T-helper 1 cell treated with Interleukin-12 subunit alpha and Interleukin-12 subunit beta and Interleukin-4 antibody, amounts not matched to agents 30 μg/mL and 1 μg/mL, for 36 hours (primary cell): ENCODE data around the gene FOXS1.

Experiments
- H3K27ac Mint-ChIP-seq: one replicate; pipeline ENCODE4 v1.8.0; 2021; ENCODE audit warnings: mild to moderate bottlenecking, mixed read lengths
- H3K27me3 Mint-ChIP-seq: one replicate; pipeline ENCODE4 v1.8.0; 2021; ENCODE audit warnings: low read depth, mixed read lengths
- H3K36me3 Mint-ChIP-seq: one replicate; pipeline ENCODE4 v1.8.0; 2021; ENCODE audit warnings: low read depth, mixed read lengths
- H3K4me1 Mint-ChIP-seq: one replicate; pipeline ENCODE4 v1.8.0; 2021; ENCODE audit warnings: low read depth, mixed read lengths
- H3K4me3 Mint-ChIP-seq: one replicate; pipeline ENCODE4 v1.8.0; 2021; ENCODE audit warnings: mild to moderate bottlenecking, moderate library complexity, mixed read lengths
- H3K9me3 Mint-ChIP-seq: one replicate; pipeline ENCODE4 v1.8.0; 2021; ENCODE audit warnings: mixed read lengths

Gene FOXS1

GRCh38 chr20:31853481-31853880 lies 8.1 kb upstream of the FOXS1 start:
- H3K9me3 Mint-ChIP-seq: no peaks in the 10 kb centered on the region
- no peak overlapping the region for H3K27ac Mint-ChIP-seq
- peaks cover 13% of the 10 kb centered on the region for H3K27me3 Mint-ChIP-seq
- H3K36me3 Mint-ChIP-seq: no peaks in the 10 kb centered on the region
- H3K4me3 Mint-ChIP-seq: no peak overlapping the region
- peaks cover under 1% of the 10 kb centered on the region for H3K4me1 Mint-ChIP-seq

- Mint-ChIP-seq H3K9me3 (no peaks in the 10 kb centered on the region), H3K4me1 (no peaks in the 10 kb centered on the region), H3K27me3 (peaks cover 7% of the 10 kb centered on the region), H3K36me3 (no peaks in the 10 kb centered on the region), H3K4me3 (no peak overlapping the region), H3K27ac (no peak overlapping the region)
Measured at GRCh38 chr20:31851240-31851955, 6.0 kb upstream of the FOXS1 start.

GRCh38 chr20:31849306-31849930 lies 4.0 kb upstream of the FOXS1 start:
- Mint-ChIP-seq H3K36me3 (no peaks in the 10 kb centered on the region), H3K27ac (no peak overlapping the region), H3K4me3 (no peak overlapping the region), H3K4me1 (no peaks in the 10 kb centered on the region), H3K27me3 (peaks cover 7% of the 10 kb centered on the region), H3K9me3 (no peaks in the 10 kb centered on the region)

GRCh38 chr20:31848088-31848999 lies 2.9 kb upstream of the FOXS1 start:
- H3K27ac Mint-ChIP-seq: no peak overlapping the region
- H3K4me3 Mint-ChIP-seq: no peak overlapping the region
- peaks cover 7% of the 10 kb centered on the region for H3K27me3 Mint-ChIP-seq
- H3K36me3 Mint-ChIP-seq: no peaks in the 10 kb centered on the region
- H3K4me1 Mint-ChIP-seq: no peaks in the 10 kb centered on the region
- no peaks in the 10 kb centered on the region for H3K9me3 Mint-ChIP-seq

GRCh38 chr20:31846793-31847138 lies 1.4 kb upstream of the FOXS1 start:
- Mint-ChIP-seq H3K9me3 (no peaks in the 10 kb centered on the region), H3K27me3 (peaks cover 7% of the 10 kb centered on the region), H3K4me1 (no peaks in the 10 kb centered on the region), H3K4me3 (no peak overlapping the region), H3K36me3 (no peaks in the 10 kb centered on the region), H3K27ac (no peak overlapping the region)

GRCh38 chr20:31844737-31845299 lies 586 bp downstream of the FOXS1 start:
- Mint-ChIP-seq H3K4me1 (no peaks in the 10 kb centered on the region), H3K27ac (no peak overlapping the region), H3K27me3 (no peaks in the 10 kb centered on the region), H3K4me3 (no peak overlapping the region), H3K36me3 (no peaks in the 10 kb centered on the region), H3K9me3 (no peaks in the 10 kb centered on the region)

- no peaks in the 10 kb centered on the region for H3K9me3 Mint-ChIP-seq
- H3K4me3 Mint-ChIP-seq: no peak overlapping the region
- no peaks in the 10 kb centered on the region for H3K4me1 Mint-ChIP-seq
- no peak overlapping the region for H3K27ac Mint-ChIP-seq
- no peaks in the 10 kb centered on the region for H3K27me3 Mint-ChIP-seq
- H3K36me3 Mint-ChIP-seq: no peaks in the 10 kb centered on the region
Measured at GRCh38 chr20:31843881-31844280, 1.5 kb downstream of the FOXS1 start.

GRCh38 chr20:31843288-31843687 lies 2.1 kb downstream of the FOXS1 start:
- H3K4me3 Mint-ChIP-seq: no peak overlapping the region
- H3K4me1 Mint-ChIP-seq: no peaks in the 10 kb centered on the region
- no peaks in the 10 kb centered on the region for H3K27me3 Mint-ChIP-seq
- H3K36me3 Mint-ChIP-seq: no peaks in the 10 kb centered on the region
- no peak overlapping the region for H3K27ac Mint-ChIP-seq
- no peaks in the 10 kb centered on the region for H3K9me3 Mint-ChIP-seq

- H3K27me3 Mint-ChIP-seq: no peaks in the 10 kb centered on the region
- no peak overlapping the region for H3K4me3 Mint-ChIP-seq
- no peaks in the 10 kb centered on the region for H3K4me1 Mint-ChIP-seq
- no peak overlapping the region for H3K27ac Mint-ChIP-seq
- no peaks in the 10 kb centered on the region for H3K36me3 Mint-ChIP-seq
- no peaks in the 10 kb centered on the region for H3K9me3 Mint-ChIP-seq
Measured at GRCh38 chr20:31842471-31843157, 2.8 kb downstream of the FOXS1 start.

- no peaks in the 10 kb centered on the region for H3K36me3 Mint-ChIP-seq
- no peak overlapping the region for H3K4me3 Mint-ChIP-seq
- H3K27me3 Mint-ChIP-seq: no peaks in the 10 kb centered on the region
- no peak overlapping the region for H3K27ac Mint-ChIP-seq
- no peaks in the 10 kb centered on the region for H3K4me1 Mint-ChIP-seq
- no peaks in the 10 kb centered on the region for H3K9me3 Mint-ChIP-seq
Measured at GRCh38 chr20:31841928-31842327, 3.5 kb downstream of the FOXS1 start.

GRCh38 chr20:31840906-31841816 lies 4.2 kb downstream of the FOXS1 start:
- Mint-ChIP-seq H3K27me3 (no peaks in the 10 kb centered on the region), H3K9me3 (no peaks in the 10 kb centered on the region), H3K36me3 (no peaks in the 10 kb centered on the region), H3K4me1 (peaks cover 3% of the 10 kb centered on the region), H3K27ac (no peak overlapping the region), H3K4me3 (no peak overlapping the region)

- Mint-ChIP-seq H3K36me3 (no peaks in the 10 kb centered on the region), H3K27ac (no peak overlapping the region), H3K27me3 (no peaks in the 10 kb centered on the region), H3K9me3 (no peaks in the 10 kb centered on the region), H3K4me3 (no peak overlapping the region), H3K4me1 (peaks cover 10% of the 10 kb centered on the region)
Measured at GRCh38 chr20:31839782-31840487, 5.5 kb downstream of the FOXS1 start.
